Measurements from ENCODE around the gene DENND1B. TPM values are rescaled to one million over a fixed set of nuclear protein-coding genes. Genes with fewer than 3 reads are reported as not detected.

Gene DENND1B, protein sequence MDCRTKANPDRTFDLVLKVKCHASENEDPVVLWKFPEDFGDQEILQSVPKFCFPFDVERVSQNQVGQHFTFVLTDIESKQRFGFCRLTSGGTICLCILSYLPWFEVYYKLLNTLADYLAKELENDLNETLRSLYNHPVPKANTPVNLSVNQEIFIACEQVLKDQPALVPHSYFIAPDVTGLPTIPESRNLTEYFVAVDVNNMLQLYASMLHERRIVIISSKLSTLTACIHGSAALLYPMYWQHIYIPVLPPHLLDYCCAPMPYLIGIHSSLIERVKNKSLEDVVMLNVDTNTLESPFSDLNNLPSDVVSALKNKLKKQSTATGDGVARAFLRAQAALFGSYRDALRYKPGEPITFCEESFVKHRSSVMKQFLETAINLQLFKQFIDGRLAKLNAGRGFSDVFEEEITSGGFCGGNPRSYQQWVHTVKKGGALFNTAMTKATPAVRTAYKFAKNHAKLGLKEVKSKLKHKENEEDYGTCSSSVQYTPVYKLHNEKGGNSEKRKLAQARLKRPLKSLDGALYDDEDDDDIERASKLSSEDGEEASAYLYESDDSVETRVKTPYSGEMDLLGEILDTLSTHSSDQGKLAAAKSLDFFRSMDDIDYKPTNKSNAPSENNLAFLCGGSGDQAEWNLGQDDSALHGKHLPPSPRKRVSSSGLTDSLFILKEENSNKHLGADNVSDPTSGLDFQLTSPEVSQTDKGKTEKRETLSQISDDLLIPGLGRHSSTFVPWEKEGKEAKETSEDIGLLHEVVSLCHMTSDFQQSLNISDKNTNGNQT
- 2.2 to 3.3 TPM (median 2.9 TPM) in 5 replicates for total RNA-seq (2022; extraction: Qiagen RNA extraction; ENCODE audit: low read depth)

GRCh38 chr1:197775282-197776262, at the start of gene DENND1B:
Gene DENND1B (minus strand): TSS chr1:197775480. CDS start chr1:197775155, 325 bp downstream.

Other genes starting within 250 kb of the DENND1B start
- 3.6 to 8.5 TPM (median 5.8 TPM) in 5 replicates for gene C1orf53, start 127.2 kb upstream of the DENND1B start, total RNA-seq (2022; extraction: Qiagen RNA extraction; ENCODE audit: low read depth)
- gene LHX9, start 141.9 kb upstream of the DENND1B start, total RNA-seq (2022; extraction: Qiagen RNA extraction; ENCODE audit: low read depth) = 0.02 to 0.09 TPM in 2 of 5 replicates, not detected in the others